ENCODE measurements around the gene ACY1.

ACY1 gene

GRCh38 chr3:52005571-52005986, 22.2 kb downstream of the ACY1 start:
- DNase-seq (ENCODE audit: low read depth, low spot score) = no peak

- DNase-seq (ENCODE audit: low read depth, low spot score) = no peak
These were observed 22.9 kb downstream of the ACY1 start for GRCh38 chr3:52006017-52006819.

- DNase-seq (ENCODE audit: low read depth, low spot score) = no peak
These were observed 23.4 kb downstream of the ACY1 start for GRCh38 chr3:52006820-52007133.

GRCh38 chr3:52007291-52007690, 24.0 kb downstream of the ACY1 start:
- DNase-seq (ENCODE audit: low read depth, low spot score) = no peak

GRCh38 chr3:52010431-52010830, 27.1 kb downstream of the ACY1 start:
- no peak for DNase-seq (ENCODE audit: low read depth, low spot score)

GRCh38 chr3:52012699-52013098, 29.4 kb downstream of the ACY1 start:
- no peak for DNase-seq (ENCODE audit: low read depth, low spot score)

- DNase-seq (ENCODE audit: low read depth, low spot score) = no peak
These were observed 30.7 kb downstream of the ACY1 start for GRCh38 chr3:52013802-52014598.

- DNase-seq (ENCODE audit: low read depth, low spot score) = no peak
These were observed 31.3 kb downstream of the ACY1 start for GRCh38 chr3:52014613-52015012.

- DNase-seq (ENCODE audit: low read depth, low spot score) = no peak
These were observed 32.3 kb downstream of the ACY1 start for GRCh38 chr3:52015438-52016228.

- DNase-seq (ENCODE audit: low read depth, low spot score) = no peak
These were observed 34.3 kb downstream of the ACY1 start for GRCh38 chr3:52017586-52017985.

- no peak for DNase-seq (ENCODE audit: low read depth, low spot score)
These were observed 35.1 kb downstream of the ACY1 start for GRCh38 chr3:52018319-52019000.

GRCh38 chr3:52019352-52020080, 36.2 kb downstream of the ACY1 start:
- DNase-seq (ENCODE audit: low read depth, low spot score) = no peak

- no peak for DNase-seq (ENCODE audit: low read depth, low spot score)
These were observed 37.5 kb downstream of the ACY1 start for GRCh38 chr3:52020796-52021195.

GRCh38 chr3:52021489-52022268, 38.3 kb downstream of the ACY1 start:
- DNase-seq (ENCODE audit: low read depth, low spot score) = no peak

- no peak for DNase-seq (ENCODE audit: low read depth, low spot score)
These were observed 39.2 kb downstream of the ACY1 start for GRCh38 chr3:52022323-52023100.

GRCh38 chr3:52023101-52023770, 39.9 kb downstream of the ACY1 start:
- no peak for DNase-seq (ENCODE audit: low read depth, low spot score)

GRCh38 chr3:52023860-52024764, 40.8 kb downstream of the ACY1 start:
- no peak for DNase-seq (ENCODE audit: low read depth, low spot score)
